GM18951 (cell line): ENCODE data around the gene DYTN.

Experiments used
- POLR2A ChIP-seq: IDR thresholded peaks from 4 replicates; pipeline ENCODE4 v1.6.1; 2011; ENCODE audit warnings: mild to moderate bottlenecking; ENCODE audit not compliant: insufficient read length, insufficient read depth; ENCODE audit errors: extremely low read depth
- in situ Hi-C: fragments of 300-500 bp; cut with MboI; formaldehyde crosslinking; loops from one replicate; pipeline ENCODE4 v1.12.0; 2022; ENCODE audit warnings: low sequenced_read_pairs, mixed read lengths, inconsistent platforms; ENCODE audit not compliant: unreplicated experiment

DYTN gene

DNA sequence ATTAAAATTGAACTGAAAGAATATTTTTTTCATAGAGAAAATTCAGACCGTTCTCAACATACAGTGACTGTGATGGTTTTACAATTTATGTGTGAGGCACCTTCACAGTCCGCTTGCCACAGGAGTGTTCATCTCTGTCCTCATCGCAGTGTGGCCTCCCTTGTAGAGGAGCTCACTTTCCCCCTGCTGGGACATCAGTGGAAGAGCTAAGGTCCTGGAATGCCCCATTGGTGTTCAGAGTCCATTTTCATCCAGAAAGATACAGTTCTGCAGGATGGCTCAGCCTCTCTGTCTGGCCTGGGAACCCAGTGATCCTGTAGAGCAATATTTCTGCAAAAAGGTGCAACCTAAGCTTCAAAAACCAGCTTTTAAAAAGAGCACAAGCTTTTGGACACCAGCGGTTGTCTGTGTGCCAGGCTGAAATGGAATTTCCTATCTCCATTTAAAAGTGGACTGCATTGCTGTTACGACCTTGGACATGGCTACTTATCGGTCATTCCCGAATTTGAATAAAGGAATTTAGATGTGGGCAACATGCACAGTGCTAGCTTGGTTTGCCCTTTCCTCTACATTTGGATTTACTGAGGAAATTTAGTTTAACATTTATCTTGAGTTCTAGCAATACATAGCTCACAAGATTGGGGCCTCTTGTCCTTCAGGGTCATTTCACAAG, 102.6 kb downstream of the DYTN start:
- no peak for TF ChIP-seq POLR2A
- in situ Hi-C loops, result no loop called here

- in situ Hi-C loops, result no loop called here
- TF ChIP-seq POLR2A, result no peak
These were observed 103.4 kb downstream of the DYTN start for GRCh38 chr2:206614811-206615210.

DNA sequence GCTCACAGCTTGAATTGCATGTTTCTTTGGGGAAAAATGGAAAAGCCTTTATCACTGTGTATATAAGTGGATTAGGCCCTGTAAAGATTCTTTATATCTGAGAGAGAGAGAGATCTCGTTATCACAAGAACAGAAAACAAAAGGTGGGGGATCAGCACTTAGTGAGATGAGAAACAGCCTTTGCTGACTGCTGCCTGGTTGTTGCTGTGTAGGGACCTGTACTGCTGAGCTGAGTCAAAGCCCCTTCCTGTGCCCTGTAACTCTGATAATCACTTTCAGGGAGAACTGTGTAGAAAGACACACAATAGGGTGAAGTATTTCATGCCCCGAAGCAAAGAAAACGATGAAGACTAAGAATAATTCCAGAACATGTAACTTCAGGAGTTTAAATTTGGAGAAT, 106.5 kb downstream of the DYTN start:
- TF ChIP-seq POLR2A, result no peak
- in situ Hi-C loops, result no loop called here

DNA sequence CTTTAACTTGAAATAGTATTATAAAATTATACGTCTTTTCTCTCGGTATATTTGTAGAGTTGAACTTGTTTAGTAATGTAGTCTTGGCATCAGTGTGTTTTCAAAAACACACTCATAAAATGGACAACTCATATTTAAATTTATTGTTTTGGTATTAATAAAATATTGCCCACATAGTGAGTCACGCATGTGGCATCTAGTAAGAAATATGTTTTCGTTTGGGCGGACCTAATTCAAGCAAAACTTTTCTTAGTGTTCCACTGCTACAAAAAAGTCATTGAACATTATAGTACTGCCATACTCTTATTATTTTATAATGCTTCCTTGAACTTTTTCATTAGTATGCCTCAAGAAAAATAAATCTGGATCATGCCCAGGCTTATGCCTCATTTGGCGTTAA, 107.0 kb downstream of the DYTN start:
- no peak for TF ChIP-seq POLR2A
- in situ Hi-C loops, result no loop called here

DNA sequence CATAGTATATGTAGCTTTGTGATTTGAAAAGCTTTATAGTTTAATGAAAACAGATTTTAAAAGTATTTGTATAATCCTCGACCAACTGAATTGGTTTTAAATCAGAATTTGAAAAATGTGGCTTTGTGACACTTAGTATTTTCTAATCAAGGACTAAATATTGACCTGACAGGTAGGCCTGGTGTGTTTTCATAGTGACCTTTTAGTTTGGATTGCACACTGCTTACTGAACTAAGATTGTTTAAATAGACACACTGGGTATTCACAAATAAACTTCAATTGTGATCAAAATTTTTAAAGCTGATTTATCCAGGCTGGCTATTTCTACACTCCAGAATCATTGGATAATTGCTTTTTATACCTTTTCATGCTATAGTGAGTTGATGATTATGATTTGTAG, 107.7 kb downstream of the DYTN start:
- no peak for TF ChIP-seq POLR2A
- in situ Hi-C loops, result no loop called here

- TF ChIP-seq POLR2A, result no peak
- in situ Hi-C loops, result no loop called here
These were observed 115.0 kb downstream of the DYTN start for GRCh38 chr2:206603243-206603642.
